Thyroid gland (tissue), 4 donors: Measurements from ENCODE around the gene MID1. TPM values are rescaled to one million over a fixed set of nuclear protein-coding genes. Genes with fewer than 3 reads are reported as not detected.

ENCODE experiments used
- DNase-seq, 2 donors: peaks; one replicate each; pipeline ENCODE4 v3.0.0-alpha.2; 2019
- H3K27ac ChIP-seq, 3 donors: fragments of 200-600 bp; sonication (generic); 1 replicate in 2 of 3; 2 replicates in 1 of 3; pipeline ENCODE4 v1.5.1; 2016 to 2019; ENCODE audit warnings: mild to moderate bottlenecking in 1 of 3, moderate library complexity in 1 of 3
- H3K27me3 ChIP-seq: fragments of 200-600 bp; sonication (generic); one replicate; pipeline ENCODE4 v1.5.1; 2019
- H3K36me3 ChIP-seq, 2 donors: fragments of 200-600 bp; sonication (generic); one replicate each; pipeline ENCODE4 v1.5.1; 2016 to 2019
- H3K4me1 ChIP-seq, 2 donors: fragments of 200-600 bp; sonication (generic); one replicate each; pipeline ENCODE4 v1.5.1; 2017 to 2019
- H3K4me3 ChIP-seq, 3 donors: fragments of 200-600 bp; sonication (generic); replicated peaks in 1 of 3; 1 replicate in 2 of 3; 2 replicates in 1 of 3; pipeline ENCODE4 v1.5.1; 2016; ENCODE audit warnings: mild to moderate bottlenecking in 1 of 3
- H3K9me3 ChIP-seq: fragments of 200-600 bp; sonication (generic); one replicate; pipeline ENCODE4 v1.5.1; 2017
- CTCF ChIP-seq, 6 experiments: fragments of 200-600 bp in 3 of 6; fragments of 450-650 bp in 3 of 6; sonication (generic) in 3 of 6; IDR thresholded peaks; one replicate each; pipeline ENCODE4 v1.5.1; 2016 to 2019; ENCODE audit warnings: antibody characterized with exemption in 6 of 6, mild to moderate bottlenecking in 2 of 6, inconsistent platforms in 1 of 6, moderate library complexity in 1 of 6
- POLR2A ChIP-seq, 2 donors: fragments of 450-650 bp; IDR thresholded peaks; one replicate each; pipeline ENCODE4 v1.6.1; 2017; ENCODE audit warnings: antibody characterized with exemption in 2 of 2, mild to moderate bottlenecking in 2 of 2, moderate library complexity in 1 of 2
- WGBS, 2 donors: methylation state at CpG; one replicate each; pipeline ENCODE4 v1.1.5; 2017; 5-methylcytosine and 5-hydroxymethylcytosine counted together
- intact Hi-C: fragments of 100-400 bp; cut with DNase I; formaldehyde crosslinking; loops from one replicate; pipeline ENCODE4 v1.15.1; 2023
- total RNA-seq, 4 donors: library from RNA; depleted of rRNA; stranded (reverse); fragments of >200 nt; gene quantifications; one replicate each; pipeline ENCODE4 v1.2.3, GENCODE V29; 2016

The MID1 gene
- total RNA-seq, 4 donors from 2014 or later = 9.5 to 19.5 (median 12.7) TPM

DNA sequence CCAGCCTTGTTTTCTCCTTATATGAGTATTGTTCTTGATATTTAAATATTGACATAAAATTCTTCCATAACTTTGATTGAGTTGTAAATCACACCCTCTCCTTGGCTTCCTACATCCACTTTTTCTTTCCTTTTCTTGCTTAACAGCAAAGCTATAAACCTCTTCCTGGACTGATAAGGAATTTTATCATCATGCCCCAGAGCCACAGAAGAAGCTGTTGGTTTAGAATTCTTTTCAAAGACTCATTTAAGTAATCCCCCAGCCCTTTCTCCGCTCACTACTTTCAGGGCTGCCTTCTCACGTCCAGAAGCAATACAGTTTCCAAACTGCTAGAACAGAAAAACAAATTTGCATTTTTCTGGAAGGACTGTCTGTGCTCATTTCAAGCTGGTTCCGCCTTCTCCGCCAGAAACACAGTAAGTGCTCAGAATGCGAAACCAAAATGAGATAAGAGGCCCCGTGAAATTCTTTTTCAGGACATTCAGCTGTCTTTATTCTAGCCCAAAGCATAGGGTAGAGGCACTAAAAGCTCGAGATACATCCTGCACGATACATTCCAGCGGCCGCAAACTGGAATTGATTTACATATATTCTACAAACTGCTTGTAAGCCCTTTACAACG is 849 bp downstream of the MID1 start:
- H3K27ac ChIP-seq = peak overlapping the region; percentile 64 to 82 (median 81)
- peaks cover 3 to 7% of the 10 kb centered on the region in 2 donors for H3K4me1 ChIP-seq
- H3K36me3 ChIP-seq = no peaks in the 10 kb centered on the region
- intact Hi-C loops = no loop called here
- WGBS, 2 donors = 1 to 2% methylated on average over 8 to 11 of the region's 11 CpGs
- H3K9me3 ChIP-seq = no peaks in the 10 kb centered on the region
- peak overlapping the region in 2 of 3 donors; percentile 41 to 44 for H3K4me3 ChIP-seq
- no peak for TF ChIP-seq CTCF (IDR thresholded peaks at IDR 0.05)
- no peak for TF ChIP-seq POLR2A (IDR thresholded peaks at IDR 0.05)
- no peaks in the 10 kb centered on the region for H3K27me3 ChIP-seq
- DNase-seq = peak; percentile 21 to 38

GRCh38 chrX:10618961-10619360 is 1.4 kb downstream of the MID1 start:
- TF ChIP-seq CTCF (IDR thresholded peaks at IDR 0.05) = no peak
- no peak for TF ChIP-seq POLR2A (IDR thresholded peaks at IDR 0.05)
- peak overlapping the region in 1 of 3 donors; percentile 17 for H3K4me3 ChIP-seq
- H3K36me3 ChIP-seq = no peaks in the 10 kb centered on the region
- H3K4me1 ChIP-seq = peaks cover 3 to 7% of the 10 kb centered on the region in 2 donors
- peaks cover 4% of the 10 kb centered on the region for H3K27me3 ChIP-seq
- WGBS, 2 donors = 0 to 4% methylated on average over 10 to 13 of the region's 13 CpGs
- peak overlapping the region in 2 of 3 donors; percentile 81 to 82 for H3K27ac ChIP-seq
- H3K9me3 ChIP-seq = no peaks in the 10 kb centered on the region
- DNase-seq = peak; percentile 35 to 38
- intact Hi-C loops = no loop called here

- Histone ChIP-seq H3K4me3 (no peak overlapping the region), H3K36me3 (no peaks in the 10 kb centered on the region), H3K9me3 (no peaks in the 10 kb centered on the region), H3K4me1 (peaks cover 3 to 7% of the 10 kb centered on the region in 2 donors), H3K27me3 (peaks cover 4% of the 10 kb centered on the region), H3K27ac (peak overlapping the region in 1 of 3 donors; percentile 9)
- TF ChIP-seq CTCF (IDR thresholded peaks at IDR 0.05) = no peak
- peak; percentile 69 to 73 for DNase-seq
- intact Hi-C loops = no loop called here
- 40% methylated on average over 1 to 3 of the region's 3 CpGs for WGBS, 2 donors
Observed at GRCh38 chrX:10617999-10618351, 2.4 kb downstream of the MID1 start.

DNA sequence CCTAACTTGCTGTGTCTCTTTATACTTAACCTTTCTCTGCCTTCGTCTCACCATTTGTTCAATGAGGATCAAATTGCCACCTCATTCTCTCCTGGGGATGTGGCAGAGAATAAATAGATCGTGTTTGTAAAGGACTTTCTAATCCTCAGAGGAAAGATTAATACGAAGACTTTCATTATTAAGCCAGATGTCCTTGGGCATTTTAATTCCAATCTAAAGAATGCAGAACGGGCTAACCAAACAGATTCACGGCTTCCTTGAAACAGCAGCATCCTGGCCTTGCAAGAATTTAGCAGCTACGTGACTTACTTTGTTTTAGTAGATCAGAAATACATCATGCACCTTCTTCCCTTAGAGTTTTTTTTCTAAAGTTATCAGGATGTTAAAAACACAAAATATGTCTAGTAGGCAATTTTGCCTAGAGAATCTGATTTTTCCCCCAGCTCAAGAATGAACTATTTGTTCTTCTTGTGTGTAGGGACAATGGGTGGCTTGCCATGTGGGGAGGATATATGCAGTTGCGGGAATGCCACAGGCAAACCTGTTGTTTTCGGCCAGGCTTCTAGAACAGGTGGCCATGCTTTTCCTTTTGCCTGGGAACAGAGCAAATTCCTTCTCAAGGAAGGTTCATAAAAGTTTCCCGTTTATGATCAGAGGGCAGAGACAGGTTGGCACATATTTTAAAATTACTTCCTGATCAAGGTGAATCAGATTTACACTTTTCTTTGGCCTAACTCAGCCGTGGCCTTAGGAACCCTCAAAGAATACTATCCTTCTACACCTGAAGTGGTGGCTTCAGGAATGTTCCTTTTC is 3.0 kb downstream of the MID1 start:
- Histone ChIP-seq H3K4me3 (no peak overlapping the region), H3K36me3 (no peaks in the 10 kb centered on the region), H3K27ac (peak overlapping the region; percentile 9 to 29 (median 27)), H3K27me3 (peaks cover 4% of the 10 kb centered on the region), H3K4me1 (peaks cover 3 to 7% of the 10 kb centered on the region in 2 donors), H3K9me3 (no peaks in the 10 kb centered on the region)
- intact Hi-C loops = no loop called here
- TF ChIP-seq CTCF (IDR thresholded peaks at IDR 0.05) = no peak
- TF ChIP-seq POLR2A (IDR thresholded peaks at IDR 0.05) = no peak
- WGBS, 2 donors = 71 to 76% methylated on average over 10 of the region's 10 CpGs
- no peak for DNase-seq
